Kidney (tissue), 14 donors: ENCODE measurements around the gene AQP12A. TPM values are rescaled to one million over a fixed set of nuclear protein-coding genes. Genes with fewer than 3 reads are reported as not detected.

ENCODE experiments used
- DNase-seq, 5 donors: peaks; one replicate each; pipeline ENCODE4 v3.0.0-alpha.2; 2013 to 2020
- FAIRE-seq: peaks from 2 replicates; lab custom pipeline; 2012; peaks lifted over from hg19 to GRCh38; lab: Jason Lieb, UNC
- H3K27ac ChIP-seq, 2 donors: one replicate each; pipeline ENCODE4 v1.7.0; 2013; ENCODE audit warnings: low read depth in 2 of 2, low read length in 2 of 2, inconsistent platforms in 1 of 2
- H3K27me3 ChIP-seq: one replicate; pipeline ENCODE4 v1.7.1; 2013; ENCODE audit warnings: low read length, inconsistent platforms; ENCODE audit not compliant: control insufficient read depth, insufficient read depth
- H3K36me3 ChIP-seq, 3 donors: one replicate each; pipeline versions ENCODE4 v1.7.0 to v1.7.1; 2013; ENCODE audit warnings: low read length in 3 of 3, control low read depth in 1 of 3, inconsistent platforms in 1 of 3; ENCODE audit not compliant: insufficient read depth in 3 of 3, control insufficient read depth in 2 of 3
- H3K4me1 ChIP-seq, 3 donors: one replicate each; pipeline versions ENCODE4 v1.7.0 to v1.7.1; 2013; ENCODE audit warnings: low read length in 3 of 3, inconsistent platforms in 1 of 3, low read depth in 1 of 3; ENCODE audit not compliant: control insufficient read depth in 2 of 3, insufficient read depth in 2 of 3
- H3K4me3 ChIP-seq, 3 donors: one replicate each; pipeline versions ENCODE4 v1.7.0 to v1.8.1; 2013; ENCODE audit warnings: low read length in 3 of 3, control low read depth in 1 of 3, inconsistent platforms in 1 of 3
- H3K9ac ChIP-seq, 3 donors: one replicate each; pipeline versions ENCODE4 v1.7.0 to v1.7.1; 2013; ENCODE audit warnings: low read length in 3 of 3, control low read depth in 1 of 3, inconsistent platforms in 1 of 3
- H3K9me3 ChIP-seq, 3 donors: one replicate each; pipeline versions ENCODE4 v1.7.0 to v1.7.1; 2013; ENCODE audit warnings: low read length in 3 of 3, control low read depth in 1 of 3, inconsistent platforms in 1 of 3; ENCODE audit not compliant: control insufficient read depth in 2 of 3, insufficient read depth in 1 of 3
- CTCF ChIP-seq: IDR thresholded peaks from 3 replicates; pipeline ENCODE4 v1.5.1; 2012; ENCODE audit warnings: mild to moderate bottlenecking, moderate library complexity, borderline replicate concordance; ENCODE audit not compliant: insufficient read depth; ENCODE audit errors: extremely low read depth
- intact Hi-C: fragments of 100-400 bp; cut with DNase I; formaldehyde crosslinking; loops from one replicate; pipeline ENCODE4 v1.11.1; 2022
- polyA plus RNA-seq: library from polyadenylated mRNA; stranded (reverse); fragments of 350-450 nt; fragmentation: Illumina TruSeq; extraction: RNeasy Lipid Tissue Mini Kit (QIAGEN cat#74804); gene quantifications from one replicate; pipeline ENCODE4 v1.2.3, GENCODE V29; 2014; ENCODE audit warnings: low read depth, low replicate concordance; ENCODE audit not compliant: insufficient read depth
- total RNA-seq: library from RNA; stranded (reverse); fragmentation: NEBNext Ultra II Directional; extraction: Animal tissue kit (Norgen Biotek cat#: 25700); gene quantifications from one replicate; pipeline ENCODE4 v1.2.1, GENCODE V29; 2021
- donor health status: control.
- donor health status: control.
- donor health status: control.
- donor health status: control.
- donor health status: control.
- donor health status: DM: yes; HTN: yes; CAD: no.
- donor health status: Normal renal cell carcinoma (clear cell type).

The AQP12A gene
- total and polyA plus RNA-seq, 2 donors from 2014 or later: not detected

- Histone ChIP-seq H3K36me3 (no peaks in the 10 kb centered on the region), H3K27ac (no peak overlapping the region), H3K27me3 (no peaks in the 10 kb centered on the region), H3K4me3 (no peak overlapping the region), H3K9ac (no peak overlapping the region), H3K4me1 (no peaks in the 10 kb centered on the region), H3K9me3 (no peaks in the 10 kb centered on the region)
- peak in 1 of 5 donors; percentile 56 for DNase-seq
- FAIRE-seq: no peak
- TF ChIP-seq CTCF: no peak
- intact Hi-C loops: no loop called here
These were observed 48.4 kb upstream of the AQP12A start for GRCh38 chr2:240643093-240643810.

GRCh38 chr2:240643811-240644150 lies 47.9 kb upstream of the AQP12A start:
- no peaks in the 10 kb centered on the region for H3K36me3 ChIP-seq

GRCh38 chr2:240644171-240644651 lies 47.5 kb upstream of the AQP12A start:
- FAIRE-seq: no peak
- Histone ChIP-seq H3K9me3 (no peaks in the 10 kb centered on the region), H3K27ac (no peak overlapping the region), H3K4me3 (no peak overlapping the region), H3K27me3 (no peaks in the 10 kb centered on the region), H3K4me1 (no peaks in the 10 kb centered on the region), H3K9ac (no peak overlapping the region), H3K36me3 (no peaks in the 10 kb centered on the region)
- TF ChIP-seq CTCF: no peak
- intact Hi-C loops: no loop called here
- DNase-seq: peak in 1 of 5 donors; percentile 25

More at GRCh38 chr2:240643811-240644150, 47.9 kb upstream of the AQP12A start:
- Histone ChIP-seq H3K27me3 (no peaks in the 10 kb centered on the region), H3K27ac (no peak overlapping the region), H3K9ac (no peak overlapping the region), H3K4me3 (no peak overlapping the region), H3K4me1 (no peaks in the 10 kb centered on the region), H3K9me3 (no peaks in the 10 kb centered on the region)
- no peak for TF ChIP-seq CTCF
- DNase-seq (no peak), FAIRE-seq (no peak)
- intact Hi-C loops: no loop called here
